Measurements from ENCODE around the gene EXOSC6.
"Not testable (repeated sequence)": the region's sequence is repeated elsewhere in the genome, so short reads cannot be mapped to it uniquely, and the experiment has no call there.

The EXOSC6 gene

GRCh38 chr16:70267516-70267915 lies 15.8 kb upstream of the EXOSC6 start:
- H3K4me3 ChIP-seq (ENCODE audit: low read depth, low read length), result no peak overlapping the region
- TF ChIP-seq CTCF (IDR thresholded peaks at IDR 0.05; ENCODE audit: control insufficient read depth, extremely low read depth, insufficient read depth), result peak; percentile 51
- no peak for DNase-seq (ENCODE audit: low read depth)

- not testable (repeated sequence) for H3K4me3 ChIP-seq (ENCODE audit: low read depth, low read length); DNase-seq (ENCODE audit: low read depth)
Measured at GRCh38 chr16:70259903-70260302, 8.2 kb upstream of the EXOSC6 start.

- H3K4me3 ChIP-seq (ENCODE audit: low read depth, low read length), result no peak overlapping the region
- DNase-seq (ENCODE audit: low read depth), result no peak
- no peak for TF ChIP-seq CTCF (IDR thresholded peaks at IDR 0.05; ENCODE audit: control insufficient read depth, extremely low read depth, insufficient read depth)
Measured at GRCh38 chr16:70258946-70259345, 7.2 kb upstream of the EXOSC6 start.

GRCh38 chr16:70258065-70258464 lies 6.3 kb upstream of the EXOSC6 start:
- no peak for DNase-seq (ENCODE audit: low read depth)
- H3K4me3 ChIP-seq (ENCODE audit: low read depth, low read length), result no peak overlapping the region
- TF ChIP-seq CTCF (IDR thresholded peaks at IDR 0.05; ENCODE audit: control insufficient read depth, extremely low read depth, insufficient read depth), result no peak

- TF ChIP-seq CTCF (IDR thresholded peaks at IDR 0.05; ENCODE audit: control insufficient read depth, extremely low read depth, insufficient read depth), result no peak
- H3K4me3 ChIP-seq (ENCODE audit: low read depth, low read length), result no peak overlapping the region
- no peak for DNase-seq (ENCODE audit: low read depth)
Measured at GRCh38 chr16:70257391-70257790, 5.7 kb upstream of the EXOSC6 start.

GRCh38 chr16:70255574-70255973 lies 3.8 kb upstream of the EXOSC6 start:
- TF ChIP-seq CTCF (IDR thresholded peaks at IDR 0.05; ENCODE audit: control insufficient read depth, extremely low read depth, insufficient read depth), result no peak
- no peak overlapping the region for H3K4me3 ChIP-seq (ENCODE audit: low read depth, low read length)
- DNase-seq (ENCODE audit: low read depth), result no peak

- no peak for TF ChIP-seq CTCF (IDR thresholded peaks at IDR 0.05; ENCODE audit: control insufficient read depth, extremely low read depth, insufficient read depth)
- no peak overlapping the region for H3K4me3 ChIP-seq (ENCODE audit: low read depth, low read length)
- DNase-seq (ENCODE audit: low read depth), result no peak
Measured at GRCh38 chr16:70254965-70255286, 3.2 kb upstream of the EXOSC6 start.

Data from LNCaP clone FGC (cell line).